HG03469 (cell line): ENCODE results near the gene AGPS.

Experiments used
- ATAC-seq: cut with Tn5 transposase; IDR thresholded peaks from one replicate; pipeline ENCODE4 v1.9.1; 2021; ENCODE audit warnings: mild to moderate bottlenecking, moderate library complexity, moderate number of reproducible peaks; ENCODE audit not compliant: unreplicated experiment

Gene AGPS

GRCh38 chr2:177520324-177520723, 127.8 kb downstream of the AGPS start:
- no peak for ATAC-seq

GRCh38 chr2:177523781-177524180, 131.2 kb downstream of the AGPS start:
- no peak for ATAC-seq

- no peak for ATAC-seq
These were observed 132.9 kb downstream of the AGPS start for GRCh38 chr2:177525351-177525924.

- ATAC-seq: no peak
These were observed 135.9 kb downstream of the AGPS start for GRCh38 chr2:177528351-177528933.

- ATAC-seq: no peak
These were observed 136.6 kb downstream of the AGPS start for GRCh38 chr2:177529166-177529565.

GRCh38 chr2:177530561-177530960, 138.0 kb downstream of the AGPS start:
- ATAC-seq: no peak

- no peak for ATAC-seq
These were observed 139.1 kb downstream of the AGPS start for GRCh38 chr2:177531706-177532105.

GRCh38 chr2:177532567-177532966, 140.0 kb downstream of the AGPS start:
- ATAC-seq: no peak

- ATAC-seq: no peak
These were observed 140.7 kb downstream of the AGPS start for GRCh38 chr2:177533253-177533652.

GRCh38 chr2:177535000-177535399, 142.4 kb downstream of the AGPS start:
- no peak for ATAC-seq

- no peak for ATAC-seq
These were observed 143.5 kb downstream of the AGPS start for GRCh38 chr2:177535958-177536504.

- ATAC-seq: no peak
These were observed 144.6 kb downstream of the AGPS start for GRCh38 chr2:177537213-177537612.

GRCh38 chr2:177537636-177538035, 145.1 kb downstream of the AGPS start:
- no peak for ATAC-seq

- no peak for ATAC-seq
These were observed 145.8 kb downstream of the AGPS start for GRCh38 chr2:177538323-177538722.

GRCh38 chr2:177540283-177540682, 147.7 kb downstream of the AGPS start:
- ATAC-seq: no peak

GRCh38 chr2:177541258-177541991, 148.9 kb downstream of the AGPS start:
- ATAC-seq: no peak

GRCh38 chr2:177542396-177542795, 149.8 kb downstream of the AGPS start:
- ATAC-seq: no peak

GRCh38 chr2:177543007-177543760, 150.6 kb downstream of the AGPS start:
- no peak for ATAC-seq

- no peak for ATAC-seq
These were observed 152.6 kb downstream of the AGPS start for GRCh38 chr2:177545143-177545542.

- ATAC-seq: no peak
These were observed 153.5 kb downstream of the AGPS start for GRCh38 chr2:177545981-177546585.

GRCh38 chr2:177547122-177547521, 154.5 kb downstream of the AGPS start:
- ATAC-seq: peak; percentile 87
